NCI-H345 treated with DMSO at 0.1 percent for 48 hours (cell line): ENCODE data around the gene BGN.

Experiments
- DNase-seq: peaks from one replicate; lab custom pipeline; 2025; ENCODE audit not compliant: unreplicated experiment; lab: John Stamatoyannopoulos, UW

Gene BGN

DNA sequence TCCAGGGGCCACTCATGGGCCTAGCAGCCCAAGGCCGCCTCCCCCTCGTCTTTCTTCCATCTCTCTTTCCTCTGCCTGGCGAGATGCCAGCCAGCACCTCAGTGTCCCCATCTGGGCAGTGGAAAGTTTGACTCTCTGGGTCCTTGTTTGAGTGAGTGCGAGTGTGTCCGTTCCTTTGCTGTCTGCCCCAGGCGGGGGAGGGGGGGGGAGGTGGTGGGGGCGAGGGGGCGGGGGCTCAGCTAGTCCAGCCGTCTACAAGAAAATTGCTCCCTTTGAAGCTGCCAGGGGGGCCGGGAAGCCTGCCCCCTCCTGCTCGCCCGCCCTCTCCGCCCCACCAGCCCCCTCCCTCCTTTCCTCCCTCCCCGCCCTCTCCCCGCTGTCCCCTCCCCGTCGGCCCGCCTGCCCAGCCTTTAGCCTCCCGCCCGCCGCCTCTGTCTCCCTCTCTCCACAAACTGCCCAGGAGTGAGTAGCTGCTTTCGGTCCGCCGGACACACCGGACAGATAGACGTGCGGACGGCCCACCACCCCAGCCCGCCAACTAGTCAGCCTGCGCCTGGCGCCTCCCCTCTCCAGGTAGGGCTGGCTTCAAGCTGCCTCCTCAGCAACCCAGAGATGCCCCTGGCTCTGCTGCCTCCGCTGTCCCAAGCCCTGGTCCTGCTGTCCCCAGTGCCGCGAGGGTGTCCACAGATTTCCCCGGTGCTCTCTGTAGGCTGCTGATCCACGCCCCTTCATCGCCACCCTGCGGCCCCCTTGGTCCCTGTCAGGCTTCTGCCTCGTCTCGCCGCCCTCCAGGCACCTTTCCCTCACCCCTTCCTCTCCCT, at the start of gene BGN:
BGN (plus strand) TSS at position 440 of the 821 bp plus-strand sequence. CDS start 9,652 bp downstream, outside the sequence.
- DNase-seq, result no peak

DNA sequence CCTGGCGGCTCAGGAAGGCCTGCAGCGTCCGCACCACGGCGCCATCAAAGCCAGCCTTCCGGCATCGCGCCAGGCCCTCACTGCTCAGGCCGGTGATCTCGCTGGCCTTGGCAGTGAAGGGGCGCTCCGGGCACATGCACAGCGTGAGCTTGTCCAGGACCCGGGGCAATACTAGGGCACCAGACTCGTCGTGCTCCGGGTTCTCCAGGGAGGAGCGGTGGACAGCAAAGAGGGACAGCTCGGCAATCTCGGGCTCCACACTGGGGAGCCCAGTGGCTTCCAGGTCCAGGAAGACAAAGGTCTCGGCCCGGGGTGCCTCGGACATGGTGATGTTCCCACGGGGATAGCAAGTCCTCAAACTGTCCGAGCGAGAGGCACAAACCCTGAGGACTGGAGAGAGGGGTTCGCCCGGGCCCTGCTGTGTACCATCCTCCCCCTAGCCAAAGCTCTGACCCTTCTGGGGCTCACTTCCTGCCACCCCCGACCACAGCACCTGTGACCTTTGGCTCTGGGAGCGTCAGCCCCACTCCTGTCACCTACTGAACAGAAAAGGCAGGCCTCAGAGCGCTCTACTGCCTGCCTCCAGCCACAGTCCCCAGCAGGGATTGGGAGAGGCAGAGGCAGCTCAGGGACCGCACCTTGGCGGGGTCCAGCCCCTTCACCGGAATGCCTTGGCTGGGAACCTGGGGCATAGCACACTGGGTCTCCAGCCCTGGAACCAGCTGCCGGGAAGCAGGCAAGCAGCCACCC, 49.5 kb upstream of the BGN start:
- DNase-seq, result no peak

DNA sequence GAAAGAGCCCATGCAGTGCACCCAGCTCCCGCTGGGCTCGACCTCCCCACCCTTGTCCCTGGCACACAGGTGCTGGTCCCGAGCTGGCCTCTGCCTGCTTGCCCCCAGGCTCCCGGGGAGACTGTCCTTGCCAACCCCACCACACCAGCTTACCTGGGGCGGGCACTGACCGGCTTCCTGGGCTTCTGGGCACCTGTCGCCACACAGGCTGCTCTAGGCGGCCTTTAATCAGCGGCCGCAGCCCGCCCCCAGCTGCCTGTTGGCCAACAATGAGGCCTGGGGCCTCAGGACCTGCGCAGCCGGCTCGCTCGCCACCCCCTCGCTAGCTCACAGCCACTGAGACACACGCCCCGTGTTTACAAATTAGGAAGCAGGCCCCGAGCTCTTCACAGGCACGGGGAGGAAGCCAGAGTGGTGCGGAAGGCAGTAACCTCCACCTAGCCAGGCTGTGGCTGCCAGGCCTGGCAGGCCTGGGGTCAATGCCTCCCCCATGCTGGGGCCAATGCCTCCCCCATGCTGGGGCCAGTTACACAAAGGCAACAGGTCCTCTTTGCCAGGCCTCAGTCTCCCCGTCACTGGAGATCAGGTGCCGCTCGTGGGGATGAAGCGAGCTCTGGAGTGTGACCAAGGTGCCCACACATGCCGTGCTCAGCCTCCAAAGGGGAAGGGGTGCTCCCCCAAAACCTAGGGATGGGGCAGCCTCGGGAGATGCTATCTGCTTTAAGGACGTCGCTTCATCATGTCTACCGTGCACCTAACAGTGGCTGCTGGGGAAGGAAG, 48.7 kb upstream of the BGN start, which contains the start of gene TREX2:
TREX2 (minus strand) TSS at position 201 of the 780 bp plus-strand sequence. CDS start 626 bp downstream, outside the sequence.
- DNase-seq, result no peak

DNA sequence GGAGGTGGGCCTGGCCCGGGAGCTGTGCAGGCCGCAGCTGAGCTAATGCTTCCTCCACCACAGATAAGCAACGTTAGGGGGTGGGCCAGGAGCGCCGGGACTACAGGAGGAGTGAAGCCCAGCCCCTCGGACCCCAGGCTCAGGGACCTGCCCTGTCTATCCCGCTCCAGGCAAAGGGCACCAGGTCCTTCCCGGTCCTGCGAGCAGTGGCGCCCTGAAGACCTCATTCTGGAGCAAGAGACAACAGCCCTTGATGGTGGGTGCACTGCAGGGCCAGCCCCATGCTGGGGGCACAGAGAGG, 48.2 kb upstream of the BGN start:
- DNase-seq, result no peak

DNA sequence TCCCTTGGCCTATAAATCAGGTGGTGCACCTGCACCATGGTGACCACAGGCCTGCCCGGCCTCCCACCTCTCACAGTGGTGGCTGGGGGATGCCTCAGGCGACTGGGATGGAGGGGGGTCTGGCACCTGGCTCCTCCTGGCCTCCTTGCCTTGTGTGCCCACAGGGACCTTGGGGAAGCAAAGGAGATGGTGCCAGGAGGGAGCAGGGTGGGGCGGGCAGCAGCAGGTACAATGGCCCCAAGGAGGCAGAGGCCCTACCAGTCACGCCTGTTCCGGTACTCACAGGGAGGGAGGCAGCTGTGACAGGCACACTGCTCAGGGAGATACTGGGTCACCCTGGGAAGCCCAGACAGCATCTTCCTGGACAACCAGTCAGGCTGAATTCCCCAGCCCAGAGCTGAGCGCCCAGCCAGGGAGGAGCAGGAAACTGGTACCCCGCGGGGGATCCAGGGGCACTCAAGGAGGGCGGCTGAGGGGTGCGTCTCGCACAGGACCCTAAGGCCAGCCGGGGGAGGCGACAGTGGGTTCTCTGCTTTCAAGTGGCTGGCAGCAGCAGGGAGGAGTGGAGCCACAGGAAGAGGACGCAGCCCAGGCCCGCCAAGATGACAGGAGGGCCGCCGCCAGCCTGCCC, 47.7 kb upstream of the BGN start:
- DNase-seq, result no peak

DNA sequence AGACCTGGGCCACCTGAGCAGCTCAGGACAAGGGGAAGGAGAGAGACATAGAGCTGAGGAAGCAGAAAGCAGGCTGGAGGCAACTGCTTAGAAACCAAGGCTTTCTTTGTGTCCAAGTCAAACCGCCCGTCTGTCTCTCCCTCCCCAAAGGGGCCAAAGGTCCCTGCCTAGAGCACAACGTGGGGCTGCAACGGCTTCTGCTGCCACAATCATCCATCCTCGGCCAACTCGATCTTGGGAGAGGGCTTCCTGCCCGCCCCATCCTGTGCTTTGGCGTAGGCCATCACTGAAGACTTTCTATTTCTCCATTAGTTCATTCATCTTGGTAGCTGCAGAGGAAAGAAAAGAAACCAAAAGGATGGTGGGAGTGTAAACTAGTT, 47.2 kb upstream of the BGN start:
- DNase-seq, result no peak

DNA sequence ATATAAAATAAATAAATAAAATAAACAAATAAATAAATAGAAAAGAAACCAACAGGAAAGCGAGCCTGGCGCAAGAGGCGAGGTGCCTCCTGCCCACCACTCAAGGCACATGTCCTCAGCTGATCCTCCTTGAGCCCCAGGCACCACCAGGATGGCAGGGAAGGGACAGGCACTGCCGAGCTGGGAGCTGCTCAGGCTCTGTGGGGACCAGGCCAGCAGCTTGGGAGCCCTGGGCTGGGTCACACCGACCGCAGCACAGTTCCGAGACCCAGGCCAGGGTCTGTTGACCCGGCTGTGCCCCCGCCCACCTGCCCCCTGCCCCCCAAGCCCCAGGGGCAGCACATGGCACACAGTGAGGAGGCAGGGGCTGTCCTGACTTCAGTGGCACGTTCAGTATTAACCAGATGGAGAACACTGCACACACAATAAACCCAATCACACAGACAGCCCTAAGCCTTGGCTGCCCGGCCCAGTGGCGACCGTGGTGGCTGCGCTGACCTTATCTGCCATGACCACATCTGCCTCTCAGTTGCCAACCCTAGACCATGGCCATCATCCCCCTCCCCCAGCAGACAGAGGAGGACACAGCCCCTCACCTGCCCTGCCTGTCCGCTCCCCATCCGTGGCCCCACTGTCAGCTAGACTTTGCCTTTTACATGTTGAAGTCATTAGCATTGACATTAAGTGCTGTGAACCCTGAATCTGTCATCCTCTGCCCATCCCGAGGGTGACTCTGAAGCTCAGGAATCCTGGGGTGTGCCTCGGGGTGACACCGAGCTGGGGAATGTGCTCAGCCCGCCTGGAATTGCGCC, 46.0 kb upstream of the BGN start:
- DNase-seq, result no peak

DNA sequence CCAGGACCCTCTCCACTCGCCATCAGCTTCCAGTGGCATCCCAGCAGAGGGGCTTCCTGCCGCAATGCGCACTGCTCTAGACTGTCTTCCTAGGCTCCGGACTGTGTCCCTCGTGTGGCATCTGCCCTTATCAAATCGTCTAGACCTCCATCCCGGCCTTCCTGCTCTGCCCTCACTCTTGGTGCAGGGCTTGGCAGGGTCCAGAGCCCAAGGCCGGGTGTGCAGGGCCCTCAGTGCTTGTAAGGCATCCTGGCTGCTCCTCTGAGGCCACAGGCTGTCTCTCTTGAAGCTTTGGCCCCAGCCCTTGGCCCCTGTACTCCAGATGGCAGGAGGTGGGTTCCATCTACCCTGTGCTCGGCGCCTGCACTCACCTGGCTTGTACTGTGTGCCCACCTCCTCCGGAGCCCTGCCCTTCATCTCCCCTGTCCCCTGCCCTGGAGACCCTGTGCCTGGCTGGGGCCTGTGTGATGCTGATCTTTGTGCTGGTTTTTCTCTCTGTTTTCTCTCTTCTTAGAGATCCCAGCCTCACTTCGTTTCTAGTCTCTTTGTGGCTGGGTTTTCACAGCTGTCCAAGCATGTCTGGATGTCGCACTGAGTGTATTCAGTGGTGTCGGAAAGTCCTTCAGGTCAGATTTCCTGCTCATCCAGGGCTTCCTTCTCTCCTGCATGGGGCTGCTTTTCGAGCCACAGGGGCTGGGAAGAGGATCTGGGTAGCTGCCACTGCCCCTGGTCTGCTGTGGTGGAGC, 45.2 kb upstream of the BGN start:
- no peak for DNase-seq

DNA sequence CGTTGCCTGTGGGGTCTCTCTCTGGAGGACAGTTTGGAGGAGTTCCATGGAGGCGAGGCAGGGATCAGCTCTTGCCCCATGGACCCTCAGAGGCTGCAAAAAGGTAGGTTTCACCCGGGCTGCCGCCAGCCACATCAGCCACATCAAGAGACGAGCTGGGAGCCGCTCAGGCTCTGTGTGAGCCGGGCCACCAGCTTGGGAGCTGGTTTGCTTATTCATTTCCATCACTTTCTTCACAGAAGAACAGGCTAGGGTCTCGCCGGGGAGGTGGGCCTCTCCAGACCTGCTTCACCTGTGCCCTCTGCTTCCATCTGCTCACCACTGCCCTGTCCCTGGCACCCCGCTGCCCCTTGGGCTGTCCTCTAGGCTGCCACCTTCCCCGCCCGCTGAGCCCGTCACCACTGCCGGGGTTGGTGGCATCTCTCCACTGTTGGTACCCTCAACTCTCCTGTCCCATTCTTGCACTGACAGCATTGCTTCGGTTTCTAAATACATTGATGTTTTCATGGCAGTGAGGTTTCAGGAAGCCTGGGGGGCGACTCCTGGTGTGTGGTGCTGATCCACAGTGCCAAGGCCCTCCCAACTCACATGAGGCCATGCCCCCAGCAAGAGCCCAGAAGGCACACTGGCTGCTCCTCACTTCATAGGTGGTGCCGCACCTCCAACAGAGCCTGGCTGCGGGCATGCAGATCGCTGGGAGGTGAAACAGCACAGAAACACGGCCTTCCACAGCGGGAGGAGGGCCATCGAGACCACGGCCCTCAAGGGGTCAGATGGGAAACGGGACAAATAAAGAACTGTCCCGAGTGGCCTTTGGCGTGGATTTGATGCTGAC, 44.4 kb upstream of the BGN start:
- DNase-seq, result no peak

DNA sequence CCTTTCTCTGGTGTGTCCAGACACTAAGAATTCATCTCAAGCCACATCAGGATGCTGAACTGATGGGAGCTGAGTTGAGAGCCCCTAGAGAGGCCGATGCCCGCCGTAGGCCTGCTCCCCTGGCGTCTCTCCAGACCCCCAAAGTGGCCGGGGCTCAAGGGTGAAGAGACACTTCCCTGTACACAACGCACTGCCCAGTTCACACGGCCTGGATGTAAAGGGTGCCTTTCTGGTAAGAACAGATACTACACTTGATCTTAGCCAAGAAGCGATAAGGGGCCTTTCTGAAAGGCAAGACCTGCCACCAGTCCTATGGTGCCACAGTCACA, 43.9 kb upstream of the BGN start:
- no peak for DNase-seq

DNA sequence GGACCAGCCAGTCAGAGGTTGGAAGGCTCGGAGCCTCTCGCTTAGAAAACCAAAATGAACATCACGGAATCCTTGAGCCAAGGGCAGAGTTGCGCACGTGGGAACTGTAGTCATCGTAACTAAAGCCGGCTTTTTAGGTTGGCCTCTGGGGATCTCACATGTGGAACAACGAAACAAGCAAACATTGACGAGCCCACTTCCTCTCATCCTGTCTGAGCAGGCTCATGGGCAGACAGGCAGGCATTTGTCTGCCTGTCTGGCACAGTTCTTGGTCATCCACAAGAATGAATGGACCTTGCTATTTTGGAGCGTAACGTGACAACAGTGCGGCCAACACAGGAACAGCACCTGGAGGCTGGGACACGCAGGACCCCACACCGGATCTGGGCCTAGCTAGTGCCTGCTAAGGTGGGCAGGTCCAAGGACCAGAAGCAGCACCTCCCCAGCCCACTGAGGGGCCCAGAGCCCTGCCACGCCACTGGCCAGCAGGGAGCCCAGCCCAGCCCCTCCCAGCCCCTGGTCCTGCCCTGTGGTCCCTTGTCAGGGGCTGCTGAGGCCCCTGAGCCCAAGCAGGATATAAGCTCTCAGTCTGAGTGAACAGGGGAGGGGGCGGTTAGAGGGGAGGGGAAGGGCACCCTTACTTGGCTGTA, 39.8 kb upstream of the BGN start:
- DNase-seq, result no peak

DNA sequence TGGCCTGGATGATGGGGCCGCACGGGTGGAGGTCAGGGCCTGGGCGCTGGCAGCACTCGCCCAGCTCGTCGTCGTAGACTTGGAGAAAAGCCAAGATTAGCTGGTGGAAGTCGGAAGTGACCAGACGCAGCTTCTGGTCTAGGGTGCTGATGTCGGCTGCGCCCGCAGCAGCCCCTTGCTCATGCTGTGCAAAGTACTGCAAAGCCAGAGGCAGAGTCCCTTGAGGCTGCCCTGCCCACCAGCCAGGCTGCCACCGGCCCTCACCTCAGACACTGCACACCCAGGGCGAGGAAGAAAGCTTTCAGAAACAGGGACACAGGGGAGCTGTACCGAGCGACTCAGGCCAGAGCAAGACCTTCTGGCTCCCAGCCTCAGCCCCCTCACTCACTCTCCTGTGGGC, 39.2 kb upstream of the BGN start:
- no peak for DNase-seq

DNA sequence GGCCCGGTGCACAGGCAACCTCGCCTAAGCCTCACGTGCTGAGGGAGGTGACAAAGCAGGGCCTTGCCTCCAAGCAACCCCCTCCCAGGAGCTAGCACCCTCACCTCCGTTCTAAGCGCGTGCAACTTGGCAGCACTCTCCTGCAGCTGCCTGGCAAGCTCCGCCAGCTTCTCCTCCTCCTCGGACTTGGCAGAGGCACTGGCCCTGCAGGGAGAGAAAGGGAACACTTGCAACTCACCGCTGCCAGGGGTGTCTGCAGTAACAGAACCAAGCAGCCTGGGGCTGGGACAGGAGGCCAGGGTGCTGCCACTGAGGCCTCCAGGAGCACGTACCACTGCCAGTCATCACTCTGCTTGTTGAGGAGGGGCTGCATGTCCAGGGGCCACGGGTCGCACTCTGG, 38.6 kb upstream of the BGN start:
- no peak for DNase-seq

DNA sequence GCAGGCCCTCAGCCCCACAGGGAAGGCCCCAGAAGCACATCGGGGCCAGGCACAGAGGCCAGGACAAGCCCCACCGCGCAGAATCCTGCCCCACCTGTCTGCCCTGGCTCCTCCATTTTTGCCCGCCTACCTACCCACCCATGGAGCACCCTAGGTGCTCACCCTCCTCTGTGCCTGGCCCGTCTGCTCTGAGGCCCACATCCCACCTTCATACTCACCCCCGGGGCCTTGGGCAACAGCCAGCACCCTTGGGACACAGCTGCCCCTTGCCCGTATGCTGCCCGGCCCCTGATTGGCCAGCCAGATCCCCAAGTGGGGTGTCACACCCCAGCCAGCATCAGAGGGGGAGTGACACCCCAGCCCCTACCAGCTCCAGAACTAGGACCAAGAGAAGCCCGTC, 38.1 kb upstream of the BGN start:
- DNase-seq, result no peak

DNA sequence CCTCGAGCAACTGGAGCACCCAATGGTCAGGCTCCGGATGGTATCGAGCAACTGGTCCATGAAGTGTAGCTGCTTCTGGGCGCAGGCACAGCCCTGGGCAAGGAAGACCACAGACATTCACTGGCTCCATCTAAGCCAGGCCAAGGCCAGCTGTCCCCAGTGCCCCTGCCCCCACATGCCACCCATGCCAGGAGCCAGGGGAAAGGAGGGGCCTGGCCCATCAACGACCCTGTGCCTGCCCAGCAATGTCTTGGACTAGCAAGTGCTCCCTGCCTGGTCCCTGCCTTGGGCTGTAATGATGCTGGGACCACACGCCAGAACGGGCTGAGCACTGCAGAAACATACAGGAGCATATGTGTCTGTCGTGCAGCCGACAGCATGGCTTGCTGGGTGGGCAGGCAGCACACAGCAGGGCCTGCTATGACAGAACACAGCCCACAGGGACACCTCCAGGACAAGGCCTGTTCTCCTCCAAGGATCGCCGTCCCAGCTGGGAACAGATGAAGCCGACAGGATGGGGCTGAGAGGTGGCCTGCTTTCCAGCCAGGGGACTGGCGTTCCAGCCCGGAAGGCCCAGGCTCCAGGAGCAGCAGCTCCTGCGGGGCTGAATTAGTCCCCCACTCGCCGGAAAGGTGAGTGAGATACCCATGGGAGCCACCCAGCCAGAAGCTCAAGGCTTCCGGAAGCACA, 37.5 kb upstream of the BGN start:
- DNase-seq, result no peak

DNA sequence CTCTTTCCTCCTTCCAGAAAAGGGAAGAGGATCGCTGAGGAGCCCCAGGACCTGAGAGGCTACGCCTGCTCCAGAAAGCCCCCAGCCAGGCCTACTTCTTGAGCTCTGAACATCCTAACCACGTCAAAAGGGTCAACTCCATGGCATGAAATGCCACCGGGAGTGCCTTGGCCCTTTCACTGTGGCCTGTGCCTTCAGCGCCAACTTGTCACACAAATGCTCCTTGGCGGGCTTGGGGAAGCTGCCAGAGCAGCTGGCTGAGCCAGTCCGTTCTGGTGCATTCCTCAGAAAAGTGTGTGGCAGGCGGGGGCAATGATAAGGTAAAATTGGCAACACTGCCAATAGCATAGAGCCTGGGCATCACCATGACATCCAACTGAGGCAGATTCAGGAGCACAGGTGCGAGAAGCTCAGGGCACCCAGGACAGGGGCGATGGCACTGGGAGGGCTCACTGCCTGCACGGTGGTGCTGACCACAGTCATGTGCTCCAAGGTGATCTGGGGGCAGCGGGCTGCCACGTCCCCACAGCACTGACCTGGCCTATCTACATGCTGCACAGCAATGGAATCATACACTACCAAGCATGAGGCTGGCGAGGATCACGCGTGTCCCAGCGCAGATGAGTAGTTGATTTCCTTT, 36.8 kb upstream of the BGN start:
- no peak for DNase-seq

DNA sequence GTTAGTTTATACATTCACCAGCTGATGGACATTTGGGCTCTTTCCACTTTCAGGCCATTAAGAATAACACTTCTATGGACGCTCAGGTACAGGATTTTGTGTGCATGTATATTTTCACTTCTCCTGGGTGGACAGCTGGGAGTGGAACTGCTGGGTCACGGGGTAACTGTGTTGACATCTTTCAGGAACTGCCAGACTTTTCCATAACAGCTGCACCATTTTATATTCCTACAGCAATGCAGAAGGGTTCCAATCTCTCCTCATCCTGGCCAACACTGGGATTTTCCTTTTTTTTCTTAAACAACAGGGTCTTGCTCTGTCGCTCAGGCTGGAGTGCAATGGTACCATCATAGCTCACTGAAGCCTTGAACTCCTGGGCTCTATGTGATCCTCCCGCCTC, 36.3 kb upstream of the BGN start:
- no peak for DNase-seq

DNA sequence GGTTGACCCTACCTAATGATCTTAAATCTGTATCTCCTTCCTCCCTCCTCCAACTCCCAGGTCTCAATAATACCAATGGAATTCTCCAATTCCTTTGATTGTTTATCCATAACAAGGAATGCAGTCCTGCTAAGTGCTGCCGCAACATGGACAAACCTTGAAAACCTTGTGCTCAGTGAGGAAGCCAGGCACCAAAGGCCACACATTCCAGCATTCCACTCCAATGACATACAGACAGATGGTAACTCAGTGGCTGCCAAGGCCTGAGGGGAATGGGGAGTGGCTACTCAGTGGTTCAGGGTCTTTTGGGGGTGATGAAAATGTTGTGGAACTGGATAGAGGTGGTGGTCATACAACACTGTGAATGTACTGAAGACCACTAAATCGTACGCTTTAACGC, 34.8 kb upstream of the BGN start:
- no peak for DNase-seq
